Activated CD4-positive, CD25-positive, alpha-beta regulatory T cell treated with anti-CD3 and anti-CD28 coated beads, Interleukin-2, amount 50 U/mL, for 24 hours (primary cell): ENCODE results near the gene FAM131B.
A peak's percentile ranks its signal among the peaks of the same experiment; 100 is the strongest.
"Not testable (repeated sequence)": the region's sequence is repeated elsewhere in the genome, so short reads cannot be mapped to it uniquely, and the experiment has no call there.

Experiments
- ATAC-seq, 2 donors: fragments of 150-1000 bp; cut with Tn5 transposase; one replicate each; pipeline ENCODE4 v1.10.0; 2021; ENCODE audit warnings: mild to moderate bottlenecking in 1 of 2, moderate library complexity in 1 of 2

The FAM131B gene

GRCh38 chr7:143362131-143363015 lies at the start of gene FAM131B:
Gene FAM131B, minus strand, starts transcription at chr7:143362713. Its CDS starts 110 bp downstream, at chr7:143362603.
- ATAC-seq: peak; percentile 57 to 60

- no peak for ATAC-seq
Observed at GRCh38 chr7:143411976-143412708, 49.6 kb upstream of the FAM131B start.

- no peak for ATAC-seq
Observed at GRCh38 chr7:143410521-143411004, 48.0 kb upstream of the FAM131B start.

GRCh38 chr7:143408686-143409561 lies 46.4 kb upstream of the FAM131B start, which contains the start of gene EPHA1:
Gene EPHA1, minus strand, starts transcription at chr7:143408856. Its CDS starts 51 bp downstream, at chr7:143408805.
- peak; percentile 62 to 79 for ATAC-seq

GRCh38 chr7:143408252-143408685 lies 45.8 kb upstream of the FAM131B start:
- ATAC-seq: peak; percentile 6 to 8

GRCh38 chr7:143407287-143408251 lies 45.1 kb upstream of the FAM131B start:
- ATAC-seq: peak; percentile 42 to 61

GRCh38 chr7:143406002-143406357 lies 43.5 kb upstream of the FAM131B start:
- ATAC-seq: no peak

- ATAC-seq: no peak
Observed at GRCh38 chr7:143405173-143406001, 42.9 kb upstream of the FAM131B start.

- ATAC-seq: not testable (repeated sequence)
Observed at GRCh38 chr7:143402233-143402632, 39.7 kb upstream of the FAM131B start.

GRCh38 chr7:143401265-143401664 lies 38.8 kb upstream of the FAM131B start:
- no peak for ATAC-seq

GRCh38 chr7:143399642-143400041 lies 37.1 kb upstream of the FAM131B start:
- no peak for ATAC-seq

GRCh38 chr7:143399151-143399550 lies 36.6 kb upstream of the FAM131B start:
- no peak for ATAC-seq

- ATAC-seq: no peak
Observed at GRCh38 chr7:143398616-143399015, 36.1 kb upstream of the FAM131B start.

GRCh38 chr7:143397710-143398530 lies 35.4 kb upstream of the FAM131B start:
- ATAC-seq: no peak

GRCh38 chr7:143396625-143397556 lies 34.4 kb upstream of the FAM131B start:
- ATAC-seq: no peak

- ATAC-seq: no peak
Observed at GRCh38 chr7:143396182-143396581, 33.7 kb upstream of the FAM131B start.

- no peak for ATAC-seq
Observed at GRCh38 chr7:143395187-143396149, 33.0 kb upstream of the FAM131B start.
